ENCODE data around the gene YWHAG. TPM values are rescaled to one million over a fixed set of nuclear protein-coding genes. Genes with fewer than 3 reads are reported as not detected.
A peak's percentile ranks its signal among the peaks of the same experiment; 100 is the strongest.

The YWHAG gene
- total RNA-seq, 2 experiments from 2014 or later: 127 TPM

- peaks cover 47% of the 10 kb centered on the region for H3K36me3 Mint-ChIP-seq
- H3K27ac Mint-ChIP-seq: no peak overlapping the region
- H3K9me3 Mint-ChIP-seq: no peaks in the 10 kb centered on the region
- intact Hi-C loops (cut with micrococcal nuclease): no loop called here
- H3K4me1 Mint-ChIP-seq (ENCODE audit: low read depth): peaks cover 62% of the 10 kb centered on the region
- ChIA-PET CTCF (interaction anchor here (0.7 to 1.4 kb wide), 4 partner anchors 35 to 327 kb away, joined by 3 to 4 read pairs (median 3); no protein-coding TSS in a partner anchor), POLR2A (interaction anchor here (1.2 to 1.3 kb wide), 2 partner anchors 12 to 37 kb away, joined by 4 to 7 read pairs; no protein-coding TSS in a partner anchor)
- H3K4me3 Mint-ChIP-seq: no peak overlapping the region
- DNase-seq: no peak
- H3K27me3 Mint-ChIP-seq: no peaks in the 10 kb centered on the region
These were observed 3.6 kb downstream of the YWHAG start for GRCh38 chr7:76354981-76355730.

DNA sequence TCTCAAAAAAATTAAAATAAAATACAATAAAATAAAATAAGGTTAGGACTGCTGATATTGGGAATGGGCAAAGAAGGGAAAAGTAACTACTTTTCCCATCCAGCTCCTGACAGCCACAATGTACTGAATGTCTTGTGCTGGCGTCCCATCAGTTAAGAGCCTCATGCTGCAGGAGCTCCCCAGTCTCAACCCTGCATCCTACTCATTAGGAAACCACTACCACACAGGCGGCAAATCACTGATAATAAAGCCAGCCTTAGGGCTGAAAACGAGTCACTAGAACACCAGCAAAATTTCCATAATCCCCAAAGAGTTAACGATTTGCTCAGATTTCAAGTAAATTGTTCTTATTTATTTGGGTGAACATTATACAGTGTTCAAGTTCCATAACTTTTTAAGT is 4.3 kb downstream of the YWHAG start:
- POLR2A ChIA-PET: interaction anchor here (1.2 to 1.3 kb wide), 2 partner anchors 11 to 36 kb away, joined by 4 to 7 read pairs; no protein-coding TSS in a partner anchor
- CTCF ChIA-PET: interaction anchor here (1.1 to 1.4 kb wide), 2 partner anchors 35 to 63 kb away, joined by 3 to 4 read pairs; no protein-coding TSS in a partner anchor
- H3K27ac Mint-ChIP-seq: no peak overlapping the region
- H3K27me3 Mint-ChIP-seq: no peaks in the 10 kb centered on the region
- intact Hi-C loops (cut with micrococcal nuclease): no loop called here
- no peak for DNase-seq
- H3K36me3 Mint-ChIP-seq: peaks cover 51% of the 10 kb centered on the region
- peaks cover 62% of the 10 kb centered on the region for H3K4me1 Mint-ChIP-seq (ENCODE audit: low read depth)
- H3K9me3 Mint-ChIP-seq: no peaks in the 10 kb centered on the region
- H3K4me3 Mint-ChIP-seq: no peak overlapping the region

DNA sequence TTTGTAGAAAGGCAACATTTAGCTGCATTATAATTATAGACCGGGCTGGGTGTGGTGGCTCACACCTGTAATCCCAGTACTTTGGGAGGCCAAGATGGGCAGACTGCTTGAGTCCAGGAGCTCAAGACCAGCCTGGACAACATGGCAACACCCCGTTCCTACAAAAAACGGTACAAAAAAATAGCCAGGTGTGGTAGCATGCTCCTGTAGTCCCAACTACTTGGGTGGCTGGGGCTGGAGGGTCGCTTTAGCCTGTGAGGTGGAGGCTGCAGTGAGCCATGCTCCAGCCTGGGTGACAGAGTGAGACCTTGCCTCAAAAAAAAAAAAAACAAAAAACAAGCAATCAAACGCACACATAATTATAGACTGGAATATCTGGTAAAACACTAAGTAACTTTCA is 5.0 kb downstream of the YWHAG start:
- H3K36me3 Mint-ChIP-seq: peaks cover 54% of the 10 kb centered on the region
- H3K4me1 Mint-ChIP-seq (ENCODE audit: low read depth): peaks cover 64% of the 10 kb centered on the region
- ChIA-PET CTCF (no interaction called here), POLR2A (no interaction called here)
- intact Hi-C loops (cut with micrococcal nuclease): no loop called here
- DNase-seq: no peak
- H3K9me3 Mint-ChIP-seq: no peaks in the 10 kb centered on the region
- no peak overlapping the region for H3K4me3 Mint-ChIP-seq
- no peaks in the 10 kb centered on the region for H3K27me3 Mint-ChIP-seq
- H3K27ac Mint-ChIP-seq: no peak overlapping the region

GRCh38 chr7:76352193-76352592 is 6.6 kb downstream of the YWHAG start:
- peaks cover 50% of the 10 kb centered on the region for H3K36me3 Mint-ChIP-seq
- intact Hi-C loops (cut with micrococcal nuclease): no loop called here
- H3K27me3 Mint-ChIP-seq: no peaks in the 10 kb centered on the region
- peak; percentile 49 for DNase-seq
- POLR2A ChIA-PET: interaction anchor here (0.7 to 1.3 kb wide), 4 partner anchors 9 to 34 kb away, joined by 3 to 5 read pairs (median 4); no protein-coding TSS in a partner anchor
- H3K4me1 Mint-ChIP-seq (ENCODE audit: low read depth): peaks cover 68% of the 10 kb centered on the region
- H3K9me3 Mint-ChIP-seq: no peaks in the 10 kb centered on the region
- no peak overlapping the region for H3K27ac Mint-ChIP-seq
- CTCF ChIA-PET: interaction anchor here (0.9 kb wide), 1 partner anchor 34 kb away, joined by 4 read pairs; no protein-coding TSS in a partner anchor
- H3K4me3 Mint-ChIP-seq: no peak overlapping the region

DNA sequence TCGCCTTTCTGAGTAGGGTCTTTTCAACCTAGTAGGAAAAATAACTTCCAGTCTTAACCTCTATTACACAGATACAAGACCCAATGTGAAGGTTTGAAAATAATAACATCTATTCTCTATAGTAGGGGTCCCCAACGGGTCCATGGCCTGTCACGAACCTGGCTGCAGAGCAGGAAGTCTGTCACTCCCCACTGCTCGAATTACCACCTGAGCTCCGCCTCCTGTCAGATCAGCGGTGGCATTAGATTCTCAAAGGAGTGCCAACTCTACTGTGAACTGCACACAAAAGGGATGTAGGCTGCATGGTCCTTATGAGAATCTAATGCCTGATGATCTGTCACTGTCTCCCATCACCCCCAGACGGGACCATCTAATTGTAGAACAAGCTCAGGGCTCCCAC is 7.4 kb downstream of the YWHAG start:
- Mint-ChIP-seq H3K4me3 (no peak overlapping the region), H3K27ac (no peak overlapping the region), H3K27me3 (no peaks in the 10 kb centered on the region), H3K36me3 (peaks cover 52% of the 10 kb centered on the region), H3K9me3 (no peaks in the 10 kb centered on the region), H3K4me1 (ENCODE audit: low read depth) (peaks cover 70% of the 10 kb centered on the region)
- intact Hi-C loops (cut with micrococcal nuclease): no loop called here
- DNase-seq: no peak
- CTCF ChIA-PET: no interaction called here
- POLR2A ChIA-PET: interaction anchor here (0.6 to 1.1 kb wide), 3 partner anchors 13 to 33 kb away, joined by 3 to 4 read pairs (median 3); no protein-coding TSS in a partner anchor

DNA sequence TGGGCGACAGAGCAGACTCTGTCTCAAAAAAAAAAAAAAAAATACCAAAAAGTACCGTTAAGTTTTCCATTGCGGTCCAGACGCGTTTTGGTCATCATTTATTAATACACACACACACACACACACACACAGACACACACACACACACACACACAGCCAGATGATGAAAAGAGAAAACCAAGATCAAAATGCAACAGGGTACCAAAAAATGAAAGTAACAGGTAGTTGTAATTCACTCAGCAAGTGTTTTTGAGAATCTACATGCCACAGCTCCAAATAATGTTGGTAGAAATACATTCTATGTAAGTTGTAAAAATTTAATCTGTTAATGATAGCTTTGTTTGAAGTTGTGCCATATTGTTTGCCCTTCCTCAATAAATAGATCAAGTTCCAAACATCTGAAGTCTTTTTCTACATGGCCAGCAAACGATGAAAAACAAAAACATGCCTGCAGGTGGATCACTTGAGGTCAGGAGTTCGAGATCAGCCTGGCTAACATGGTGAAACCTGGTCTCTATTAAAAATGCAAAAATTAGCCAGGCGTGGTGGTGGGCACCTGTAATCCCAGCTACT is 9.4 kb downstream of the YWHAG start:
- Mint-ChIP-seq H3K27ac (peak overlapping the region; percentile 67), H3K36me3 (peaks cover 50% of the 10 kb centered on the region), H3K4me1 (ENCODE audit: low read depth) (peaks cover 61% of the 10 kb centered on the region), H3K4me3 (no peak overlapping the region), H3K27me3 (no peaks in the 10 kb centered on the region), H3K9me3 (no peaks in the 10 kb centered on the region)
- ChIA-PET POLR2A (no interaction called here), CTCF (no interaction called here)
- intact Hi-C loops (cut with micrococcal nuclease): no loop called here
- DNase-seq: no peak

DNA sequence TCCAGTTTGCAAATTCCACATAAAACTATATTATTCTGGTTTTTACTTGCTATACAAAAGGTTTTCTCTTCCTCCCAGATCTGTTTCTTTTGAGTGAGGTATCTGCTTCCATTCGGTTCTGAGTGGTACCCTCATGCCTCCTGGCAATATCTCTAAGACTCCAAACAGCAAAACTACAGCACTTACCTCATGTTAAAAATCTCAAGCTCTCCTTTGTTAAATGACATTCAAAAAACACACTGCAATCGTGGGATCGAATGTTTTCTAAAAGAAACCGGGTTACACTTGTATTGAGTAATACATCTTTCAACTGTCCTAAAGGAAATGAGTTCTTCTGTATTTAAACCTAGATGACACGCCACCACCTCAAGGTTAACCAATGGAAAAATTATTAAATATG is 11.1 kb downstream of the YWHAG start:
- ChIA-PET CTCF (no interaction called here), POLR2A (interaction anchor here (0.6 kb wide), 2 partner anchors 192 to 429 kb away, joined by 3 read pairs; no protein-coding TSS in a partner anchor)
- Mint-ChIP-seq H3K27me3 (no peaks in the 10 kb centered on the region), H3K4me1 (ENCODE audit: low read depth) (peaks cover 69% of the 10 kb centered on the region), H3K9me3 (no peaks in the 10 kb centered on the region), H3K27ac (peak overlapping the region; percentile 7), H3K4me3 (no peak overlapping the region), H3K36me3 (peaks cover 57% of the 10 kb centered on the region)
- DNase-seq: no peak
- intact Hi-C loops (cut with micrococcal nuclease): no loop called here

- CTCF ChIA-PET: no interaction called here
- intact Hi-C loops (cut with micrococcal nuclease): no loop called here
- no peak for DNase-seq
- Mint-ChIP-seq H3K9me3 (no peaks in the 10 kb centered on the region), H3K4me1 (ENCODE audit: low read depth) (peaks cover 70% of the 10 kb centered on the region), H3K27me3 (no peaks in the 10 kb centered on the region), H3K4me3 (no peak overlapping the region), H3K27ac (peak overlapping the region; percentile 61), H3K36me3 (peaks cover 61% of the 10 kb centered on the region)
- POLR2A ChIA-PET: no interaction called here
These were observed 12.0 kb downstream of the YWHAG start for GRCh38 chr7:76346778-76347177.

- peaks cover 68% of the 10 kb centered on the region for H3K4me1 Mint-ChIP-seq (ENCODE audit: low read depth)
- ChIA-PET POLR2A (no interaction called here), CTCF (no interaction called here)
- intact Hi-C loops (cut with micrococcal nuclease): no loop called here
- H3K27ac Mint-ChIP-seq: no peak overlapping the region
- no peak overlapping the region for H3K4me3 Mint-ChIP-seq
- H3K36me3 Mint-ChIP-seq: peaks cover 60% of the 10 kb centered on the region
- no peak for DNase-seq
- no peaks in the 10 kb centered on the region for H3K27me3 Mint-ChIP-seq
- no peaks in the 10 kb centered on the region for H3K9me3 Mint-ChIP-seq
These were observed 12.7 kb downstream of the YWHAG start for GRCh38 chr7:76346097-76346496.

DNA sequence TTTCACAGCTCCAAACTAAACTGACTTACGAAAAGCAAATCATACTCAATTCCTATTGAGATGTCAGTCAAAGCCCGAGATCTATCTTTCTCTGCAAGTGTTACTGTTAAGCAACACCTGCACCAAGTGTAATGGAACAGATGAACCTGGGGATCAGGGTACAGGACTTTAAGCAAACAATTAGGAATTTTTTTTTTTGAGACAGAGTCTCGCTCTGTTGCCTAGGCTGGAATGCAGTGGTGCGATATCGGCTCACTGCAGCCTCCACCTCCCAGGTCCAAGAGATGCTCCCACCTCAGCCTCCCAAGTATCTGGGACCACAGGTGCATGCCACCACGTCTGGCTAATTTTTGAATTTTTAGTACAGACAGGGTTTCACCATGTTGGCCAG is 14.9 kb downstream of the YWHAG start:
- peaks cover 72% of the 10 kb centered on the region for H3K4me1 Mint-ChIP-seq (ENCODE audit: low read depth)
- H3K36me3 Mint-ChIP-seq: peaks cover 57% of the 10 kb centered on the region
- ChIA-PET POLR2A (interaction anchor here (0.9 to 1.5 kb wide), 4 partner anchors 9 to 25 kb away, joined by 3 to 14 read pairs (median 4); partner anchors contain the start of gene YWHAG), CTCF (interaction anchor here (1.0 to 1.4 kb wide), 2 partner anchors 25 to 165 kb away, joined by 3 to 5 read pairs; no protein-coding TSS in a partner anchor)
- H3K9me3 Mint-ChIP-seq: no peaks in the 10 kb centered on the region
- intact Hi-C loops (cut with micrococcal nuclease): loop anchor here (1.0 kb wide), 2 partner anchors 15 to 26 kb away; no protein-coding TSS in a partner anchor
- no peaks in the 10 kb centered on the region for H3K27me3 Mint-ChIP-seq
- no peak overlapping the region for H3K4me3 Mint-ChIP-seq
- peak overlapping the region; percentile 53 for H3K27ac Mint-ChIP-seq
- no peak for DNase-seq

GRCh38 chr7:76343294-76343930 is 15.4 kb downstream of the YWHAG start:
- Mint-ChIP-seq H3K9me3 (no peaks in the 10 kb centered on the region), H3K4me3 (no peak overlapping the region), H3K27me3 (no peaks in the 10 kb centered on the region), H3K4me1 (ENCODE audit: low read depth) (peaks cover 76% of the 10 kb centered on the region), H3K36me3 (peaks cover 58% of the 10 kb centered on the region), H3K27ac (peak overlapping the region; percentile 53)
- POLR2A ChIA-PET: interaction anchor here (0.9 to 1.5 kb wide), 4 partner anchors 9 to 25 kb away, joined by 3 to 14 read pairs (median 4); partner anchors contain the start of gene YWHAG
- CTCF ChIA-PET: interaction anchor here (1.0 to 1.4 kb wide), 2 partner anchors 24 to 165 kb away, joined by 3 to 5 read pairs; no protein-coding TSS in a partner anchor
- DNase-seq: peak; percentile 48
- intact Hi-C loops (cut with micrococcal nuclease): loop anchor here (1.0 kb wide), 2 partner anchors 16 to 25 kb away; no protein-coding TSS in a partner anchor

GRCh38 chr7:76342222-76342621 is 16.6 kb downstream of the YWHAG start:
- H3K4me1 Mint-ChIP-seq (ENCODE audit: low read depth): peaks cover 75% of the 10 kb centered on the region
- DNase-seq: no peak
- intact Hi-C loops (cut with micrococcal nuclease): no loop called here
- peaks cover 59% of the 10 kb centered on the region for H3K36me3 Mint-ChIP-seq
- no peak overlapping the region for H3K4me3 Mint-ChIP-seq
- H3K27me3 Mint-ChIP-seq: no peaks in the 10 kb centered on the region
- CTCF ChIA-PET: interaction anchor here (1.2 kb wide), 1 partner anchor 16 kb away, joined by 3 read pairs; no protein-coding TSS in a partner anchor
- POLR2A ChIA-PET: interaction anchor here (1.5 kb wide), 1 partner anchor 16 kb away, joined by 14 read pairs; the partner anchor contains the start of gene YWHAG
- no peaks in the 10 kb centered on the region for H3K9me3 Mint-ChIP-seq
- no peak overlapping the region for H3K27ac Mint-ChIP-seq
